ENCODE data around the gene LAS1L.
"Not testable (repeated sequence)": the region's sequence is repeated elsewhere in the genome, so short reads cannot be mapped to it uniquely, and the experiment has no call there.

LAS1L gene

DNA sequence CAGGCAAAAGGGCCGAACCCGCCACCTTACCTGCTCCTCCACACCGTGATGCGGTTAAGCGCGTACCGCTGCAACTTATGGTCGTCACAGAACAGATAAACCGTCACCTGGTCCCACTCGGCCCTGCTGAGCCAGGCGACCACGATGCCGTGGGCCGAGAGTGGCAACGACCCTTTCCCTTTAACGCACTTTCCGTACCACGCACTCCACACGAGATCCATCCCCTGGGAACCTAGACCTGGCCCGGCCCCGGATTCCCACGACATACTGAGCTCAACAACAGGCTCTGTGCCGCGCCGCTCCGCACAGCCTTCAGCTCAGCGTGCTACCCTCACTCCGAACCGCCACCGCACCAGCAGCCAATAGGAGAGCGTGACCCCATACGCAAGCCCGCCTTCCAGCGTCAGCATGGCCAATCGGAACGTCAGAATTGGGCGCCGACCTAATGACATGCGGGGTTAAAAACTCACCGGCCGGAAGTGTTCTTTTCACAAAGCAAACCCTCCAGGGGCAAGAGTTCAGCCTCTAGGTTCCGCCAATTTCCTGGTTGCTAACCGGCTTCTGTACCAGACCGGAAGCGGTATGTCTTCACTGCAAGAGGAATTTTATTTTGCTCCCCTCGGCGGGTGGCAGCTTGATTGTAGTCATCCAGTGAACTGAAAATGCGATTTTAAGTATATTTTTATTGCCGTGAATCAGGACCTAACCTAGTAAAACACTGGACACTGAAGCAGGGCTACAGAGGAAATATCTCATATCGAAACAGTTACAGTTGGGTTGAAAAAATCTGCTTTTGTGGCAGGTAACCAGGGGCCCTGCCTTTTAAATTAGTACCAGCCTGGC is at the start of gene LAS1L:
TSS of gene LAS1L (minus strand) at position 338 of the 843 bp plus-strand sequence. CDS start at position 266, 72 bp downstream.
- DNase-seq: peak; percentile 22 to 70

DNA sequence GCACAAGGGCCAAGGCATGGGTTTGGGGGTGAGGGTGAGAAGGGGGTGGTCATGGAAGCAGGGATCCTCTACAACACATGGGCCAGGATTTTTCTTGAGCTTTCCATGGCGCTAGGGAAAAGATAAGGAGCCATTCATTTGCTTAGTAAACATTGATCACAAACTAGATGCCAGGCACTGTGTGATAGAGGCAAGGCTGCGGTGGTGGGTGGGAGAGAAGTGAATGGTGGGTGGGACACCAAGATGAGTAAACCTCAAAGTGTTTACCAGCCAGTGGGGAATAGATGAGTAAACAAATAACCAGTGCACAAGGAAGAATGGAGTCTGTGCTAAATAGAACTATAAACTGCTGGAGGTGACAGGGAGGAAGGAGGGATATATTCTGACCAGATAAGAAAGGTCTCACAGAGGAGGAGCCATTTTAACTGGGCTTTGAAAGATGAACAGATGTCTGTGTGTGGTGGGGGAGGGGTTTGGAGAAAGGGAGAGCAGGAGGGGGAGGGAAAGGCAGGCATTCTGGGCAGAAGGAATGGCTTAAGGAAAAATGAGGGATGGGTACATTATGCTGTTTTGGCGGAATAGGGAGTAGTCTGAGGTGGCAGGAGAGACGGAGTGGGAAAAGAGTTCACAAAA is 48.0 kb upstream of the LAS1L start:
- DNase-seq: no peak

DNA sequence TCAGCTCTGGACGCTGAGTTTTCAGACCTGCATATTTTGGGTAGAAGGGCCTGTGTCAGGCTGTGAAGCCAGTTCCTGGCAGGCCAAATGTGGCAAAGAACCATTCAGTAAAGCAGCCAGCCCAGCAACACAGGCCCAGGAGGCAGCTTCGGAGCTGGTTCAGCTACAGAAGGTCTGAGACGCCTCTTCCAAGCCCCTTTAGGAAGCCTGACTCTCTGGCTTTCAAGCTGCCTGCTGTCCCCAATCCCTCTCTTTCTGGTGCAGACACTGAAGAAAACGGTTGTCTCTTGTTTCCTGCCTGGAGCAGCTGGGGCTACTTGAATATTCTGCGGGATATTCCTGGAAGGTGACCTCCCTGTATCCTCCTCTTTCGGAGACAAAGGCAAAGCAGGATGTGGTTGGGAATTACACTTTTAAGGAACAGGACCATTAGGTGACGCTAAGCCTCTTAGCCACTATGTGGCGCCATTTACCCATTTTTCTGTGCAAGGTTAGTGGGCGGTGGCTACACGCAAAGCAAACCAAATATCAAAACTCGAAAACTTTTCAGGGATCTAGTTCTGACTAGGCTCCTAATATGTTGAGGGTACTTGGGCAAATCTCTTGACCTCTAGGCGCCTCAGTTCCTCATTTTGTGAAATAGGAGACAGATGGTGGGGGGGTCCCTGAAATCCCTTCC is 47.2 kb upstream of the LAS1L start:
- no peak for DNase-seq

DNA sequence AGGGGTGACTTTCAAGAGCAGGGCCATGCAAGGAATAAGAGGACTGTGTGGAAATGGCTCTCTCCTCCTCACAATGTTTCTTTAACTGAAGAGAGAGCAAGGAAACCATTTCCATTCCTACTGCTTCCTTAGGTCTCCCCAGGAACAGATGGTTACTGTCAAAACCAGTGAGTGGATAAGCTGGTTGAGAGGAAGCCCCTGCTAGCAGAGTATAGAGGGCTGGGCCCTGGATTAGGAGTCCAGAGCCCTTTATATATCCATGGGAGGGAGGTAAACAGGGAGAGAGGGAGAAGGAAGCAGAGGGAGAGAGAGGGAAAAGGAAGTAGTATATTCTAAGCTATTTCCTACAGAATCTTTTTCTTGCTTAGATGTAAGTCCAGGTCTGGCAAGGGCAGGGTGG is 43.8 kb upstream of the LAS1L start:
- peak in 1 of 2 experiments; percentile 0 for DNase-seq

DNA sequence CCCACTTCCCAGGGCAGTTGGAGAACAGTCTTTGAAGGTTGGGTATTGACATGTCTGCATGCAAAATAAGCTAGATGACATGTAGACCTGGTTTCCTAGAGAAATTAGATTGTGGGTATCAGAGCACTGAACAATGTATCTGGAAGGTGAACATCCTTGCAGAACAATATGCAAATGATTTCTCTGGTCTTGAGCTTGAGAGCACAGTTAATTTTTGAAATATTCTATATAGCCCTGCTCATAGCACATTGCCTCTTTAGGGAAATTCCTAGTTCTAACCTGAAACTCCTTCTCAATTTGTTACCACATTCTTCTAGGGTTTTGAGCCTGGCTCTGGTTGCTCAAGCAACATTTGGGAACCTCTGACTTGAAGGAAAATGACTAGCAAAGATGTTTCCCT is 41.6 kb upstream of the LAS1L start:
- no peak for DNase-seq

DNA sequence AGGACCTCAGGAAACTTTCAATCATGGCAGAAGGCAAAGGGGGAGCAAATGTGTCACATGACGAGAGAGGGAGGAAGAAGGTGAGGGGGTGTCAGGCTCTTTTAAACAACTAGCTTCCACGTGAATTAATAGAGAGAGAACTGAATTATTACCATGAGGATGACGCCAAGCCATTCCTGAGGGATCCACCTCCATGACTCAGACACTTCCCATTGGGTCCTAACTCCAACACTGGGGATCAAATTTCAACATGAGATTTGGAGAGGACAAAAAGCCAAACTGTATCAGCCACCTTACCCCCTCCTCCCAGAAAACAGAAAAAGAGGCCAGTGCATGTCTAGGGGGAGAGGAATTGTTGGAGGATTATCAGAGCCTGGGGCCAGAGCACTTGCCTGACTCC is 40.4 kb upstream of the LAS1L start:
- DNase-seq: no peak

DNA sequence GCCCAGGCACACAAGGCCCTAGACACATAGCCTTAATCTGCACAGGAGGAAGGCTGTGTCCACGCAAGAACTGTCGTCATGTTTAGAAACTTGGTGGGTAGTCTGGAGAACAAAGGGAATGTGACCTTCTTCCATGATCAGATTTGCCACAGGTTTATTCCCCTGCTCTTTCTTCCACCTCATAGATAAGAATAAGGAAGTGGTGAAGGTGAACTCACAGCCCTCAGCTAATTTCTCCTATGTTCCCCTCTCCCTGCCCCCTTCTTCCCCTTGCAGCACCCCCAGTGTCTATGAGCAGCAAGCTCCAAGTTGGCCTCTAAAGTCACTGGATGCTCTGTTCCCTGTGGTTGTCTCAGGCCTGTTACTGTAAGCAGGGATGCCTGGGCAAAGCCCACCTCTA is 39.8 kb upstream of the LAS1L start:
- DNase-seq: no peak

DNA sequence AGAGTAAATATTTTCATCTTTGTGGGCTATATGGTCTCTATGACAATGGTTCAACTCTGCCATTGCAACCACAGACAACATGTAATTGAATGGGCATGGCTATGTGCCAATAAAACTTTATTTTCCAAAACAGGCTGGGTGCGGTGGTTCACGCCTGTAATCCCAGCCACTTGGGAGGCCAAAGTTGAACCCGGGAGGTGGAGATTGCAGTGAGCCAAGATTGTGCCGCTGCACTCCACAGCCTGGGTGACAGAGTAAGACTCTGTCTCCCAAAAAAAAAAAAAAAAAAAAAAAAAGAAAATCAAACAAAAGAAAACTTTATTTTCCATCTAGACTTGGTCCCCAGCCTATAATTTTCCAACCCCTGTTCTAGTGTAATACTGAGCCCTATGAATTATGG is 38.4 kb upstream of the LAS1L start:
- DNase-seq: no peak

DNA sequence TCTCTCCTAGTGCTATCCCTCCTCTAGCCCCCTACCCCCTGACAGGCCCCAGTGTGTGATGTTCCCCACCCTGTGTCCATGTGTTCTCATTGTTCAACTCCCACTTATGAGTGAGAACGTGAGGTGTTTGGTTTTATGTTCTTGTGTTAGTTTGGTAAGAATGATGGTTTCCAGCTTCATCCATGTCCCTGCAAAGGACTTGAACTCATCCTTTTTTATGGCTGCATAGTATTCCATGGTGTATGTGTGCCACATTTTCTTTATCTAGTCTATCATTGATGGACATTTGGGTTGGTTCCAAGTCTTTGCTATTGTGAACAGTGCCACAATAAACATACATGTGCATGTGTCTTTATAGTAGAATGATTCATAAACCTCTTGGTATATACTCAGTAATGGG is 28.3 kb upstream of the LAS1L start:
- DNase-seq: not testable (repeated sequence)

DNA sequence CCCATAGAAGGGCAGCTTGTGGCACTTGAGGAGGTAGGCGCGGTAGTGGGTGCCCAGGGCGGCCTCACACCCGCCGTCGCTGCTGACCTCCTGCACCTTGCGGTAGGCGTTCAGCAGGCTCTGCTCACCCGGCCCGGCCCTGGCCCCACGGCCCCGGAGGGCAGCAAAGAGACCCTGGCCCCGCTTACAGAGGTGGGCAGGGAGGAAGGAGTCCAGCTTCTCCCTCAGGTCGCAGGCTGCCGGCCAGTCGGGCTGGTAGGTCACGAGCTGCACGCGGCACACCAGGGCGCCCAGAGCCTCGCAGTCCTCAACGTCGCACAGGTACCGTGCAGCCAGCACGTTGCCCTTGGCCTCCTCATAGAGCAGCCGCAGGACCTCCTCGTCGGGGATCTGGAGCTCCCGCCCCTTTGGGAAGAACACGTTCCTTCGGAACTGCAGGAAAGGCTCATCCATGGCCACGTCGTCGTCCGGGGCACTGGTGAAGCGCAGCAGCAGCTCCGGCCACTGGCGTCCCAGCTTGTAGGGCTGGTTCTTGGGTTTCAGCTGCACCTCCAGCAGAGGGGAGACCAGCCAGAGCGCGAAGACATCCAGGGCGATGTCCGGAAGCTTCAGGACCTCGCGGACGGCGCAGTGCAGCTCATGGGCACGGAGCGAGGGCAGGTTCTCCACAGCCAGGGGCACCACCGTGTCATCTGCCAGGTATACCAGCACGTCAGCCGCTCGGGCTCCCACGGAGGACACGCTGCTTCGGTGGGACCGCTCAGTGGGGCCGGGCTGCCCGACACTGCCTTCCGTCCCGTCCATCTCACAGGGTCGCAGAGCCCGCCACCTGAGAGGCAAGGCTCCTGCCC is 17.1 kb upstream of the LAS1L start:
- DNase-seq: no peak

DNA sequence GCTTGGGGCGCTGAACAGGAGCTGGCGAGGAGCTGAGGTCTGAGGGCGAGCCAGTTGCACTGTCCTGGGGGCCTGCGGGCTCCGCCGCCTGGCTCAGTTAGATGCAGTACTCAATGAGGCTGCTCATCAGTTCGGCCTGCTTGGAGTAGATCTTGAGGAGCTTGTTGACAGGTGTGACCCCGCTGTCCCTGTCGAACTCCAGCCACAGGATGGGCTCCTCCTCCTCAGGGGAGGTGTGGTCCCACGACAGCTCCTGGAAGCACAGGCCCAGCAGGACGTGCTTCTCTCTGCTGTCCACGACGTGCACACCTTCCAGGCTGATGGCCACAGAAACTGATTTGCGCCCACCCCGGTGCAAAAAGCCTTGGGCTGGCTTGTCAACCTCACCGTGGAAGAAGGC is 16.5 kb upstream of the LAS1L start:
- DNase-seq: no peak

DNA sequence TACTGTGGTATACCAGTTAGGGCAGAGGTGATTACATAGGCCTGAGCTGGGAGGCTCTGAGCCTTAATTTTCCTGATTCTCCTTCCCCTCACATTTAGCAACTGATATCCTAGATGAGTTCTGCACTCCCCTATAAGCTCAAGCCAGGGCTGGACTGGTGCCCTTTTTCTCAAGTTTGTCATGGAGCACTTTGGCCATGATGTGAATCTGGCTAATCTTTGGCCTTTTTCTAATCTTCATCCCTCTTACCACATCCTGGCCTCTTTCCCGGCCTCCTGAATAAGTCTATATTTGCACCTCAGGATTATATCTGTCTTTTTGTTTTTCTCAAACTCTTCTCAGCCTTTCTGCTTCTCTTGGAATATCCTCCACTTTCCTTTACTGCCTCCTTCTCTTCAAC is 10.9 kb upstream of the LAS1L start:
- no peak for DNase-seq

DNA sequence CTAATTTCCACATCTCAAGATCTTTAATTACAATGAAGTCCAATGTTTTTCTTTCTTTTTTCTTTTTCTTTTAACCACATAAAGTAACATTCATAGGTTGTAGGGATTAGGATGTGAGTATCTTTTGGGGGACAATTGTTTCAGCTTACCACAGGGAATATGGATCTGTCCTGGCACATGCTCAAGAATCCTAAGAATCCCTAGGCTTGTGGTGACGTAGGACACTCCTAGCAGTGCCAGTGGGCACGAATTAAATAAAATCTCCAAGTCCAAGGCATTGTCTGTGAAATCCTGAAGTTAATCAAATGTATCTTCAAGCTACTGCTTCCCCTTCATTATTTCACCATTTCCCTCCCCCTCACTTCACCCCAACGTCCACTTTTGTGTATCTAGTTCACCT is 2.6 kb upstream of the LAS1L start:
- no peak for DNase-seq

DNA sequence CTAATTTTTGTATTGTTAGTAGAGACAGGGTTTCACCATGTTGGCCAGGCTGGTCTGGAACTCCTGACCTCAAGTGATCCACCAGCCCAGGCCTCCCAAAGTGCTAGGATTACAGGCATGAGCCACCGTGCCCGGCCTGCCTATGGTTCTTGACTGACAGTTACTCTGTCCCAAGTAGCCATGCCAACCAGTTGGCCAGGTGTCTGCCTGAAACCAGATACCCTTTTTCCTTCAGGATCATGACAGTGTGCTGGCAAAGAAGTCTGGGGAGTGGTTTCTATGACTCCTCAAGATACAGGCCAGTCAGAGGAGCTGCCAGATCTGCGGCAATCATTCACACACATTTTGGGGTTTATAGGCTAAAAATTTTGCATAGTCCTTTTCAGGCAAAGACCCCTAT is 1.7 kb upstream of the LAS1L start:
- DNase-seq: no peak

DNA sequence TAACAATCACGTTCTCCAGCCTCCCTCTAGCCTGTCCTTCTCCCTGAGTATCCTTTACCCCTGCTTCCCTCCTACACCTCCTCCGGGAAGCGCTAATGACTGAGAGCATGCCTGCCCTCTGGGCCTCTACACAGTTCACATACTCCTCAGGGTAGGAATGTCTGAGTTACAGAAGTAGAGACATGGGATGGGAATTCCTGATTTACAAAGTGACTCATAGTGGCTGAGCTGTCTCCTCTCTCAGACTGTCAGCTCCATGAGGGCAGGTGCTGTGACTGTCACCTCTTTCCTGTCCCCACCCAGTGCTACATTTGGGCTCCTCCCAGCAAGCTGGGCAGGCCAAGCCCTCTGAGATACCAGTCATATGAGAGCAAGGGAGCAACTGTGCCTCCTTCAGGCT is 2.6 kb downstream of the LAS1L start:
- no peak for DNase-seq

DNA sequence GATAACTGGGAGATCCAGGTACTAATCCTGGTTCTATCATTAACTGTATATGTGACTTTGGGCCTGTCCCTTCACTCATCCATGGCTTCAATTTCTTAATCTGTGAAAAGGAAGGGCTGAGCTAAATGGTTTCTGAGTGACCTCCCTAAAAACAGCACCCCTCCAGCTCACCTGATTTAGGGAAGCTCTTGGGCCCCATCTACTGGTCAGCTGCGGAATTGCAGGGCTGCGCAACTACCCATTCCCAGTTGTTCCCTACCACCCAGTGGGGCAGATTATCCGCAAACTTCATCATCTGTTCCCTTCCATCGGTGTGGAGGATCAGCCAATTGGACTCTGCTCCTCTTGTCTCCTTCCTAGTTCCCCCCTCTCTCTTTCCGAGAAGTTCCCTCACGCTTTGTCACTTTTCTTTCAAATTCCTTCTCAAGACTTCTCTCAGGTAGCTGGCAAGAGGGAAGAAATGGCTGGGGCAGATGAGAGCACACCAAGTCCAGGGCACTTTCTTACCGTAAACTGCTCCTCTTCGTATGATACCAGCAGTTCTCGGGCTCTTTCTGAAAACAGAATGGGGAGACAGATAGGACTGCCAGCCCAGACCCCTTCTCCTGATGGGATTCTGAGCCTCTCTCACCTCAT is 5.8 kb downstream of the LAS1L start:
- DNase-seq: no peak

DNA sequence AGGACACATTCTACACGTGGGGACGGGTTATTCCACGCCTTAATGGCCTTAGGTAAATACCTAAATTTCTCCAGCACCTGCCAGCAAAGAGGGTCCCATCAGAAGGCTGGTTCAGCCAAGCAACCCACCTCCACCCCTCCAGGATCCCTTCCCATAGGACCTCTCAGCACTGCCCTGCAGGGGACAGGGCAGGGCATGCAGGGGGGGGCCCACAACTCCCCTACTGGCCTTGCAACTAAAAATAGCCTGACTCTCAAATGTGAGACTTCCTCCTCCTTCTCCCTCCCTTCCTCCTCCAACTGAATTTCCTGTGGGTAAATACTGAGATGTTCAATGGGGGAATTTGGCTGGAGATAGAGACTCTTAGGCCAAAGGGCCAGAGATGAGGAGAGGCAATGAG is 6.3 kb downstream of the LAS1L start:
- DNase-seq: no peak

DNA sequence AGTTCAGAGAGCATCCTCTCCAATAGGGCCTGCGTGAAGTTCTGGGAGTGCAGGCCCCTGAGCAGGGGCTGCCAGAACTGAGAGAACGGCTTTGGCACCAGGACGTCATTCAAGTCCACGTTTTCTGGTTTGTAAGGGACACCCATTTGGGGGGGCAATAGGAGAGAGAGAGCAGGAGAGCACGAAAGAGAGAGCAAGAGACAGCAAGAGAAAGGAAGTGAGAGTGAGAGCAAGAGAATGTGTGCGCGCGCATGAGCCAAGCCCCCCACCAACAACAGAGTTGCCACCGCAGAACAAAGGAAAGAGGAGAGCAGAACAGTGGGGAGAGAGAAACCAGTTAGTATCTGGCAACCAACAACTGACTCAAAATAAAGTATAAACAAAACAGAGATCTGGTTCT is 10.4 kb downstream of the LAS1L start:
- no peak for DNase-seq

DNA sequence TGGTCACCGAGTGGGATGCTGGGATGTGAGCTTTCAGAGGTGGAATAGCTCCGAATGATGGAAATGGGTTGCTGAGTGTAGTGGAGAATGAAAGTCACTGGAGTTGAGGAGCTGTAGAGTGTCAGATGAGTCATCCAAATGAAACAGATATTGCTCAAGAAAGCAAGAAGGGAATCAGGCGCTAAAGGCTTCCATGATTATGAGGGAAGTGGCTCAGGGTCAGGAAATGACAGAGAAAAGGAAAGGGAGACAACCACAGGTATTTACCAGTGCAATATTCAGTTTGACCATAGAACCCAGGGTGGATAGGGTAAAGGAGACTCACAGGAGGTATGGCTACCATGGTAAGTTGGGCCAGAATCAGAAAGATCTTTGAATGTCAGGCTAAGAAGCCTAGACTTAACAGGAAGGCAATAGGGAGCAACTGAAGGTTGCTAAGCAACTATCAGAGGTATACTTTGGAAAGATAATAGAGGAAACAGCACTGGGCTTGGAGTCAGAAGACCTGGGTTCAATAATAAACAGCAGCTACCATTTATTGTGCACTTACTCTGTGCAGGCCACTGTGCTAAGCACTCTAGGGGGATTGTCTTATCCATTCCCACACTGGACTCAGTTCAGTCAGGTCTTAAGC is 11.7 kb downstream of the LAS1L start:
- no peak for DNase-seq

DNA sequence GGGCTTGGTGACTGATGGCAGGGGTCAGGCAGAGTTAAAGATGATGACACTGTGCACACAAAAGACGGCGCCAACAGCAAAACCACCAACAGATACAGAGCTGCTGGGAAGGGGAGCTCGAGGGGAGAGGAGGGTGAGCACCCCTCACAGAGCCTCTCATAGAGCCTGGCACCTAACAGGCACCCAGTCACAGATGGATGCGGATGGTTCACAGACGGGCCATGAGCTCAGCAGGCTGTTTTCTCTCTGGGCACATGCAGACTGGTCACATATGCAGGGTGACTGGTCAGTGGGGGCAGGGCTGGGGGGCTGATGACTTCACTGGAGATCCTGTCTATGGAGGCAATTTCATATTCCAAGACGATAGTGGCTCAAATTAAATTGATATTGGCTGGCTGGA is 15.1 kb downstream of the LAS1L start:
- not testable (repeated sequence) for DNase-seq

DNA sequence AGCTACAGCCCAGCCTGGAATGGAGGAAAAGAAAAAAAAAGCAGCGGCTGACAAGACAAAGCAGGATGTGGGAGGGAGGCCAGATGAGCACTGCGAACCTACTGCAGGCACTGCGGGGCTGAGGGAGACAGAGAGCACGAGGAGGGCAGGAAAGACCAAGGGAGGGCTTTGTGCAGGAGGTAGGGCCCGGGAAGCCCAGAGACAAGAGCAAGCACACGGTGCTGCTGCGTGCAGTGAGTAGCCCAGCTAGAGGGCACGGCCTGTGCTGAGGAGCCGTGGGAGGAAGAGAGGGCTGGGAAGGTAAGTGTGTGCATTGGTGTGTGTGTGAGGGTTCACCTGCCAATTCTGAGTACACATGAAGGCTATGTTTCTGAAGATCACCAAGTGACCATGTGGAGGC is 15.6 kb downstream of the LAS1L start:
- DNase-seq: not testable (repeated sequence)

DNA sequence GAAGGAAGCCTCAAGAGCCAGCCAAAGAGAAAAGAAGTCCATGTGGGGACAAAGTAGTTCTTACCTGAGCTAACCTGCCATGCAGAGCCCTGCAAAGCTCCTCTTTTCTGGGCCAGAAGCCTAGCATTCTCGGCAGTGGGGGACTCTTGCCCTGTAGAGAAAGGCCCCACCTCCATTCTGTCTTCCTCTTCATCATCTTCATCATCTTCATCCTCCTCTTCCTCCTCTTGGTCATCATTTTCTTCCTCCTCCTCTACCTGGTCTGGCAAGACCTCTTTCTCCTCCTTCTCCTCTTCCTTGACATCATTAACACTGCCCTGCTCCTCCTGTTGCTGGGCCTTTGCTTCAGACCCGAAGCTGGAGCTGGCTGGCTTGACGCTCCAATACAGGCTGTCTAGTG is 16.7 kb downstream of the LAS1L start:
- DNase-seq: no peak
